Right atrium auricular region (tissue), 2 donors: ENCODE measurements around the gene ARHGAP12. TPM values are rescaled to one million over a fixed set of nuclear protein-coding genes. Genes with fewer than 3 reads are reported as not detected.

ENCODE experiments used
- DNase-seq: peaks from one replicate; pipeline ENCODE4 v3.0.0-alpha.2; 2019; ENCODE audit warnings: low spot score
- H3K27ac ChIP-seq, 2 donors: fragments of 200-600 bp; sonication (generic); 1 replicate in 1 of 2; 2 replicates in 1 of 2; pipeline ENCODE4 v1.5.1; 2016 to 2019
- H3K27me3 ChIP-seq, 2 donors: fragments of 200-600 bp; sonication (generic); one replicate each; pipeline versions ENCODE4 v1.5.1 to v1.6.0; 2017 to 2019
- H3K36me3 ChIP-seq: fragments of 200-600 bp; sonication (generic); one replicate; pipeline ENCODE4 v1.5.1; 2016
- H3K4me1 ChIP-seq, 2 donors: fragments of 200-600 bp; sonication (generic); one replicate each; pipeline versions ENCODE4 v1.5.1 to v1.6.0; 2017 to 2019
- H3K4me3 ChIP-seq, 2 donors: fragments of 200-600 bp; sonication (generic); 1 replicate in 1 of 2; 2 replicates in 1 of 2; pipeline ENCODE4 v1.5.1; 2017 to 2019; ENCODE audit warnings: mild to moderate bottlenecking in 1 of 2, moderate library complexity in 1 of 2
- H3K9me3 ChIP-seq, 2 donors: fragments of 200-600 bp; sonication (generic); one replicate each; pipeline ENCODE4 v1.5.1; 2019
- total RNA-seq, 2 donors: library from RNA; depleted of rRNA; stranded (reverse); fragments of >200 nt; gene quantifications; one replicate each; pipeline ENCODE4 v1.1.0, GENCODE V29; 2016
- TF ChIP-seq, protein P1 (sequence below), 2 donors: fragments of 200-600 bp; sonication (generic); IDR thresholded peaks; one replicate each; pipeline ENCODE4 v1.5.1; 2019; ENCODE audit warnings: antibody characterized with exemption in 2 of 2

ARHGAP12 gene
- total RNA-seq, 2 donors from 2014 or later, result 20.8 to 24.1 TPM

DNA sequence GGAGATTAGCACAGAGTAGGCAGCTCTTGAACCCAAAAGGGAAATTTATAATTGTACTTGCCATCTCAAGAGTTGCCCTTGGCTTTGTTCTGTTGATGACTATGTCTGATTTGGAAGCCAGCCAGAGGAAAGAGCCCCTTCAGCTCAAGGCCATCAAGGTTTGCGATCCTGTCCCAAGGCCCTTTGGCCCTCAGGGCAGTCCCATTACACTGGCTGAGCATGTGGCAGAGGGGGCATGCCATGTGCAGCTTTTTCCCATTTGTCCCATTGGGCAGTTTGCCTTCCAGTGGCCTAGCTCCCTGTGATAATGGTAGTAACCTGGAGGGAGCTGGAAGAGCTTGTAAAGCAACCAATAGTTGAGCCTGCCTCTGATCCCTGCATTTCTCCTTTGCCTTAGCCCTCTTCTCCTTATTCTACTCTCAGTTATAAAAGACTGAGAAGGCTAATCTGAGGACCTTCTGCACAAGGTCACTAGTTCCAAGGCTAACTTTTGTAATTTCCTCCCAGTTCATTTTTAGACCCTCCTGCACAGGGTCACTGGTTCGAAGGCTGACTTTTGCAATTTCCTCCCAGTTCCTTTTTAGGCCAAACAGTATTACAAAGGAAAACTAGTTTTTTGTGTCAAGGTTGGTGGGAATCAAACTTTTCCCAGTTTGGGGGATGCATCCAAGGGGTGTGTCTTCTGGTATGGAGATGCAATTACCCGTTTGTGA lies 31.0 kb upstream of the ARHGAP12 start:
- Histone ChIP-seq H3K27me3 (no peaks in the 10 kb centered on the region), H3K4me1 (peaks cover 0 to 6% of the 10 kb centered on the region in 2 donors), H3K27ac (no peak overlapping the region), H3K9me3 (peaks cover 0 to under 1% of the 10 kb centered on the region in 2 donors), H3K4me3 (no peak overlapping the region), H3K36me3 (no peaks in the 10 kb centered on the region)
- TF ChIP-seq, protein P1, sequence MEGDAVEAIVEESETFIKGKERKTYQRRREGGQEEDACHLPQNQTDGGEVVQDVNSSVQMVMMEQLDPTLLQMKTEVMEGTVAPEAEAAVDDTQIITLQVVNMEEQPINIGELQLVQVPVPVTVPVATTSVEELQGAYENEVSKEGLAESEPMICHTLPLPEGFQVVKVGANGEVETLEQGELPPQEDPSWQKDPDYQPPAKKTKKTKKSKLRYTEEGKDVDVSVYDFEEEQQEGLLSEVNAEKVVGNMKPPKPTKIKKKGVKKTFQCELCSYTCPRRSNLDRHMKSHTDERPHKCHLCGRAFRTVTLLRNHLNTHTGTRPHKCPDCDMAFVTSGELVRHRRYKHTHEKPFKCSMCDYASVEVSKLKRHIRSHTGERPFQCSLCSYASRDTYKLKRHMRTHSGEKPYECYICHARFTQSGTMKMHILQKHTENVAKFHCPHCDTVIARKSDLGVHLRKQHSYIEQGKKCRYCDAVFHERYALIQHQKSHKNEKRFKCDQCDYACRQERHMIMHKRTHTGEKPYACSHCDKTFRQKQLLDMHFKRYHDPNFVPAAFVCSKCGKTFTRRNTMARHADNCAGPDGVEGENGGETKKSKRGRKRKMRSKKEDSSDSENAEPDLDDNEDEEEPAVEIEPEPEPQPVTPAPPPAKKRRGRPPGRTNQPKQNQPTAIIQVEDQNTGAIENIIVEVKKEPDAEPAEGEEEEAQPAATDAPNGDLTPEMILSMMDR (IDR thresholded peaks at IDR 0.05), result no peak
- DNase-seq, result no peak

DNA sequence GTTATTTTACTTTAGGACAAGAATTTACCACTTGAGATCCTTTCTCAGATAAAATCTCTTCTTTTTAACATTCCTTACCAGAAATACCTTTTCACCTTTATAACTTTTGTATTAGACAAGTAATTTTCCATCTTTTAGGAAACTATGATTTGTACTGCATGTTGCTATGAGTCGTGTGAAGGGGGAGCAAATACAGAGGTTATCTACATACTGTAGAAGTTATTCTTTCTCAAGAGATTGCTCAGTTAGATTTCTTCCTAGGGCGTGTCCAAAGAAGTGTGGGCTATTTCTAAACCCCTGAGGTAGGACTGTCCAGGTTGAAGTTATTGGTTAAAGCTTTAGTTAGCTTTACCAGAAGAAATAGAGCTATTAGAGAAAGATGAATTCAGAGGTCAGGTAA lies 30.2 kb upstream of the ARHGAP12 start:
- peaks cover 0 to 6% of the 10 kb centered on the region in 2 donors for H3K4me1 ChIP-seq

DNA sequence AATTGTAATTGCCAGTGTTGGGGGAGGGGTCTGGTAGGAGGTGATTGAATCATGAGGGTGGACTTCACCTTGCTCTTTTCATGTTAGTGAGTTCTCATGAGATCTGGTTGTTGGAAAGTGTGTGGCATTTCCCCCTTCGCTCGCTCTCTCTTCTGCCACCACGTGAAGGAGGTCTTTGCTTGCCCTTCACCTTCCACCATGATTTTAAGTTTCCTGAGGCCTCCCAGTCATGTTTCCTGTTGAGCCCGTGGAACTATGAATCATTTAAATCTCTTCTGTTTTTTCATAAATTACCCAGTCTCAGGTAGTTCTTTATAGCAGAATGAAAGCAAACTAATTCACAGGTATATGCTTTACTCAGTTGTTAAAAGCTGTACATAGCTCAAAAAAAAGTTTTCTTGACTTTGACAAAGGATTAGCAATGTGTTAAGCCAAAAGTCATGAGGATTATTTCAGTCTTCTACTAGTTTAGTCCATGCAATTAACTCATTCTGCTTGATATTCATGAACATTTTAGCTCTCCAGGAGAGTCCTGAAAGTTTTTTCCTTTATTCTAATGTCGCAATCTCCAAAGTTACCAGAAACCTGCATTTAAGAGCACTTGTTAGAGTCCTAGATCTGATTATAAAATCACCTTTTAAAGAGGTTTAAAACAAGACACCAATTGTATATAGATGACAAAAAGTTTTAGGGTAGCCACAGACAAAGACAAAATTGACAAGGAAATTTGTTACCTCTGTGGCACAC lies 27.7 kb upstream of the ARHGAP12 start:
- H3K36me3 ChIP-seq, result no peaks in the 10 kb centered on the region
- H3K27ac ChIP-seq, result no peak overlapping the region
- H3K4me1 ChIP-seq, result no peaks in the 10 kb centered on the region
- TF ChIP-seq, protein P1 (IDR thresholded peaks at IDR 0.05), result no peak
- no peak for DNase-seq
- H3K27me3 ChIP-seq, result no peaks in the 10 kb centered on the region
- H3K9me3 ChIP-seq, result peaks cover 0 to 4% of the 10 kb centered on the region in 2 donors
- no peak overlapping the region for H3K4me3 ChIP-seq

More for the DNA sequence above, 30.2 kb upstream of the ARHGAP12 start:
- no peak for DNase-seq
- no peak overlapping the region for H3K27ac ChIP-seq
- H3K4me3 ChIP-seq, result no peak overlapping the region
- H3K36me3 ChIP-seq, result no peaks in the 10 kb centered on the region
- no peaks in the 10 kb centered on the region for H3K27me3 ChIP-seq
- peaks cover 0 to 4% of the 10 kb centered on the region in 2 donors for H3K9me3 ChIP-seq
- TF ChIP-seq, protein P1 (IDR thresholded peaks at IDR 0.05), result no peak

DNA sequence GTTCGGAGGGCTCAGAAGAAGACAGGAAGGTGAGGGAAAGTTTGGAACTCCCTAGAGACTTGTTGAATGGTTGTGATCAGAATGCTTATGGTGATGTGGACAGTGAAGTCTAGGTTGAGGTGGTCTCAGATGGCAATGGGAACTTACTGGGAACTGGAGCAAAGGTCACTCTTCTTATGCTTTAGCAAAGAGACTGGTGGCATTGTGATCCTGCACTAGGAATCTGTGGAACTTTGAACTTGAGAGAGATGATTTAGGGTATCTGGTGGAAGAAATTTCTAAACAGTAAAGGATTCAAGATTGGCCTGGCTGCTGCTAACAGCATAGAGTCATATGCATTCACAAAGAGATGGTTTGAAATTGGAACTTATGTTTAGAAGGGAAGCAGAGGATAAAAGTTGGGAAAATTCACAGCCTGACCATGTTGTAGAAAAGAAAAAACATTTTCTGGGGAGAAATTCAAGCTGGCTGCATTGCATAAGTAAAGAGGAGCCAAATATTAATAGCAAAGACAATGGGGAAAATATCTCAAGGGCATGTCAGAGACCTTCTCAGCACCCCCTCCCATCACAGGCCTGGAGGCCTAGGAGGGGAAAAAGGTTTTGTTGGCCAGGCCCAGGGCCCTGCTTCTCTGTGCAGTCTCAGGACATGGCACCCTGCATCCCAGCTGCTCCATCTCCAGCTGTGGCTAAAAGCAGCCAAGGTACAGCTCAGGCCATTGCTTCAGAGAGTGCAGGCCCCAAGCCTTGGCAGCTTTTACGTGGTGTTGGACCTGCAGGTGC lies 26.0 kb upstream of the ARHGAP12 start:
- H3K27ac ChIP-seq, result no peak overlapping the region
- H3K27me3 ChIP-seq, result no peaks in the 10 kb centered on the region
- peaks cover 0 to 4% of the 10 kb centered on the region in 2 donors for H3K9me3 ChIP-seq
- no peaks in the 10 kb centered on the region for H3K36me3 ChIP-seq
- H3K4me1 ChIP-seq, result no peaks in the 10 kb centered on the region
- no peak overlapping the region for H3K4me3 ChIP-seq
- no peak for DNase-seq
- TF ChIP-seq, protein P1 (IDR thresholded peaks at IDR 0.05), result no peak

DNA sequence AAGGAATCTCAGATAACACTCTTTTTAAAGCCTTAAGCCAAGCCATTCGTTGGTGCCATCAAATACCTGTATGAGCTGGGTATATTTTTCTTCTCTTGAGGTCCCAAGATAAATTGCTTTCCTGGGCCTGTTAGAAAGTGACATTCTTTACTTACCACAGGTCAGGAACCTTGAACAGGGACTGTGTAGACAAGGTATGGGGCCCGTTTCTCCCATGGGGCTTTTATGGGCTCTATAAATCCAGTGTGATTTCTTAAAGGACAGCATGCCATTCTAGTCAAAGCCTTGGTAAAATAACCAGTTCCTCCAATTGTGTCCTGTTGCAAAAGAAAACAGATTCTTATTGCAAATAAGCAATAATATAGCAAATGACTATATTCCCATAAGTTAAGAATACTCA lies 24.8 kb upstream of the ARHGAP12 start:
- Histone ChIP-seq H3K36me3 (no peaks in the 10 kb centered on the region), H3K4me1 (no peaks in the 10 kb centered on the region)
- DNase-seq, result no peak

More for the DNA sequence above, 24.8 kb upstream of the ARHGAP12 start:
- no peaks in the 10 kb centered on the region for H3K27me3 ChIP-seq
- H3K9me3 ChIP-seq, result peaks cover 0 to 4% of the 10 kb centered on the region in 2 donors
- TF ChIP-seq, protein P1 (IDR thresholded peaks at IDR 0.05), result no peak
- no peak overlapping the region for H3K4me3 ChIP-seq
- H3K27ac ChIP-seq, result no peak overlapping the region
